RWPE2 (cell line): ENCODE measurements around the gene IRF2BP1.
"Not testable (repeated sequence)": the region's sequence is repeated elsewhere in the genome, so short reads cannot be mapped to it uniquely, and the experiment has no call there.

ENCODE experiments used
- ATAC-seq: fragments of 200-7000 bp; cut with Tn5 transposase; 3 replicates; pipeline ENCODE4 v1.9.1; 2021; ENCODE audit warnings: low read depth
- DNase-seq: peaks from one replicate; pipeline ENCODE4 v3.0.0-alpha.2; 2020; ENCODE audit warnings: low spot score
- H3K27ac ChIP-seq: fragments of 450-650 bp; 2 replicates; pipeline ENCODE4 v1.5.1; 2017; ENCODE audit warnings: mild to moderate bottlenecking; ENCODE audit not compliant: poor library complexity, severe bottlenecking
- H3K27me3 ChIP-seq: fragments of 250-450 bp; sonication (Bioruptor Pico); 2 replicates; pipeline ENCODE4 v1.5.1; 2021; ENCODE audit warnings: mild to moderate bottlenecking, moderate library complexity; ENCODE audit not compliant: insufficient read depth, poor library complexity, severe bottlenecking
- H3K36me3 ChIP-seq: fragments of 250-450 bp; sonication (Bioruptor Pico); 2 replicates; pipeline ENCODE4 v1.5.1; 2020; ENCODE audit warnings: low read depth, mild to moderate bottlenecking, moderate library complexity
- H3K4me1 ChIP-seq: fragments of 250-450 bp; sonication (Bioruptor Pico); 2 replicates; pipeline ENCODE4 v1.5.1; 2021; ENCODE audit warnings: mild to moderate bottlenecking, moderate library complexity; ENCODE audit not compliant: insufficient read depth, poor library complexity, severe bottlenecking
- H3K4me3 ChIP-seq: fragments of 250-450 bp; sonication (Bioruptor Pico); 2 replicates; pipeline ENCODE4 v1.5.1; 2021; ENCODE audit warnings: mild to moderate bottlenecking, moderate library complexity; ENCODE audit not compliant: severe bottlenecking
- H3K9me3 ChIP-seq: fragments of 250-450 bp; sonication (Bioruptor Pico); 2 replicates; pipeline ENCODE4 v1.5.1; 2021; ENCODE audit warnings: mild to moderate bottlenecking, moderate library complexity; ENCODE audit not compliant: severe bottlenecking
- CTCF ChIP-seq: fragments of 450-650 bp; IDR thresholded peaks from one replicate; pipeline ENCODE4 v1.5.1; 2017; ENCODE audit warnings: mild to moderate bottlenecking, moderate library complexity; ENCODE audit not compliant: poor library complexity, severe bottlenecking

The IRF2BP1 gene

GRCh38 chr19:45872095-45872919 lies 13.6 kb downstream of the IRF2BP1 start:
- no peaks in the 10 kb centered on the region for H3K9me3 ChIP-seq
- TF ChIP-seq CTCF = no peak
- no peaks in the 10 kb centered on the region for H3K27me3 ChIP-seq
- no peak for ATAC-seq
- H3K4me1 ChIP-seq = no peaks in the 10 kb centered on the region
- no peak overlapping the region for H3K27ac ChIP-seq
- DNase-seq = no peak
- no peaks in the 10 kb centered on the region for H3K36me3 ChIP-seq
- no peak overlapping the region for H3K4me3 ChIP-seq

- TF ChIP-seq CTCF = no peak
- ATAC-seq = no peak
- H3K27ac ChIP-seq = no peak overlapping the region
Observed at GRCh38 chr19:45870798-45871197, 15.1 kb downstream of the IRF2BP1 start.

GRCh38 chr19:45867241-45867640 lies 18.7 kb downstream of the IRF2BP1 start:
- H3K9me3 ChIP-seq, ATAC-seq, H3K4me3 ChIP-seq, DNase-seq, H3K36me3 ChIP-seq, H3K27ac ChIP-seq, H3K4me1 ChIP-seq: not testable (repeated sequence)
- peaks cover 24% of the 10 kb centered on the region for H3K27me3 ChIP-seq

More at GRCh38 chr19:45870798-45871197, 15.1 kb downstream of the IRF2BP1 start:
- Histone ChIP-seq H3K4me1 (no peaks in the 10 kb centered on the region), H3K27me3 (no peaks in the 10 kb centered on the region), H3K4me3 (no peak overlapping the region), H3K9me3 (no peaks in the 10 kb centered on the region), H3K36me3 (no peaks in the 10 kb centered on the region)
- no peak for DNase-seq

- peaks cover under 1% of the 10 kb centered on the region for H3K36me3 ChIP-seq
- ATAC-seq (no peak), DNase-seq (no peak)
- H3K9me3 ChIP-seq = no peaks in the 10 kb centered on the region
- H3K4me1 ChIP-seq = peaks cover under 1% of the 10 kb centered on the region
- no peak for TF ChIP-seq CTCF
- H3K4me3 ChIP-seq = no peak overlapping the region
- no peak overlapping the region for H3K27ac ChIP-seq
- peaks cover 24% of the 10 kb centered on the region for H3K27me3 ChIP-seq
Observed at GRCh38 chr19:45866400-45867176, 19.4 kb downstream of the IRF2BP1 start.

- DNase-seq = no peak
- H3K9me3 ChIP-seq = no peaks in the 10 kb centered on the region
- no peak overlapping the region for H3K4me3 ChIP-seq
- H3K4me1 ChIP-seq = peaks cover 4% of the 10 kb centered on the region
- H3K27me3 ChIP-seq = peaks cover 24% of the 10 kb centered on the region
- H3K36me3 ChIP-seq = peaks cover 13% of the 10 kb centered on the region
- no peak overlapping the region for H3K27ac ChIP-seq
- TF ChIP-seq CTCF = no peak
- ATAC-seq = no peak
Observed at GRCh38 chr19:45865269-45865948, 20.5 kb downstream of the IRF2BP1 start.
